Muscle of arm (tissue), 12 donors: ENCODE data around the gene BATF. TPM values are rescaled to one million over a fixed set of nuclear protein-coding genes. Genes with fewer than 3 reads are reported as not detected.

Source experiments
- DNase-seq: peaks from one replicate; pipeline ENCODE4 v3.0.0-alpha.2; 2013
- polyA plus RNA-seq, 12 donors: library from polyadenylated mRNA; unstranded; fragments of 120-200 nt; gene quantifications; one replicate each; pipeline ENCODE4 v1.2.1, GENCODE V29; 2013; ENCODE audit not compliant: insufficient read length in 12 of 12

Gene BATF
- polyA plus RNA-seq, 12 donors = 0.19 to 1.3 (median 0.31) TPM; not detected in 3

DNA sequence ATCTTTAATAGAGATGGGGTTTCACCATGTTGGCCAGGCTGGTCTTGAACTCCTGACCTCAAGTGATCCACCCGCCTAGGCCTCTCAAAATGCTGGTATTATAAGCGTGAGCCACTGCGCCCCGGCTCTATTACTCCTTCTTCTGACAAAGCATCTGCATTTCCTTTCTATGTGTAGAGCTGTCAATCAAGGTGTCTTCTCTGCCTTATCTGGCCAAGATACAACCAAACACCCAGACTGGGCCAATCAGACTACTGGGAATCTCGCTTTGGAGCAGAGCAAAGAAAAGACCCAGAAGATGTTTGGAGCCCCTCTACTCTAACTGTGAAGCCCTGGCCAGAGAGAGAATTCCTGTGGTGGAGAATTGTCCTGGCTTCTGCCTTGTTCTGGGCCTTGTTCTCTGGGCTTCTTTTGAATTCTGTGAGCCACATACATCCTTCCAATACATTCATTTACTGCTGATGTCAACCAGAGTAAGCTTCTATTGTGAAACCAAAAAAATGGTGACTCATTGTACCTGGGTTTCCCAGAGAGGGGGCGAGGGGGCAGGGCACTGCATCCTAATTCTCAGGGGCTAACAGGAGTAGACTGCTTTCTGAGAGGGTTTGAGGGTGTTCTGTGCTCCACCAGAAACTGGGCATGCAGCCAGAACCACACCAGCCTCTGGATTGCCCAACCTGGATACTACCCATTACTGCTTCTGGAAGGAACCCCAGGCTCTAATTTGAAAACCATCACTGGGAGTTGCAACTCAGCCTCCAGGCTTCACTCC, 37.4 kb downstream of the BATF start:
- DNase-seq = no peak

DNA sequence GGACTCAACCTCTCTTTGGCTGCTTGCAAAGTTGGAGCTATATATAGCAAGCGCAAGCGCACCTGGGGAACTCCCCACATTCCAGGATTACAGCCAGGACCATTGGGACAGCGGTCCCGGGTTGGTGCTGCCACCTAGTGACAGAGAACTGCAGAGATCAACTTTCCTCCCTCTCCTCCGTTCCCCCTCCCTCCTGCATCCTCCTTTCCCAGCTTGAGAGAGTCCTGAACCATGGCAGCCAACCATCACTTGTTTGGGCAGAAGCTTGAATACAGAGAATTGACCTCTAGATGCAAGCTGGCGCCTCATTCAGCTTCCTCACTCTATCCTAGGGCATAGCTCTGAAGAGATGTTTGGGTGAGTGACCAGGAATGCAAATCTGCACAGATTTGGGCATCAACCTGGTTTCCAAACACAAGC, 38.8 kb downstream of the BATF start:
- DNase-seq = peak; percentile 46

DNA sequence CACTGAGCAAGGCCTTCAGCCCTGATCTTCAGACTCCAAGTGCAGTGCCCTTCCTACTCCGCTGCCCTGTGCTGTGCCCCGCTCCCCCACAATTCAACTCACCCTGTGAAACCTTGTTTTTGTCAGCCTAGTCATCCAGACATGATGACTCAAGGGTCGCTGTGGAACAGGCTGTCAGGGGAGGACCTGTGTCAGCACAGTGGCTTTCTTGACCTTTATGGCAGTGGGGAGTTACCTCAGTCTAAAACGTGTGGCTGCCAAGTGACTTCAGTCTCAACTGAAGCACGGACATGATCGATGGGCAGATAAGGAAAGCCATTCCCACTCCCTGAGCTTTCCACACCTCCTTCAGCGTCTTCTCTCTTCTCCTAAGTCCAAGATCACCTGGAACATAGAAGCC, 39.8 kb downstream of the BATF start:
- DNase-seq = no peak

DNA sequence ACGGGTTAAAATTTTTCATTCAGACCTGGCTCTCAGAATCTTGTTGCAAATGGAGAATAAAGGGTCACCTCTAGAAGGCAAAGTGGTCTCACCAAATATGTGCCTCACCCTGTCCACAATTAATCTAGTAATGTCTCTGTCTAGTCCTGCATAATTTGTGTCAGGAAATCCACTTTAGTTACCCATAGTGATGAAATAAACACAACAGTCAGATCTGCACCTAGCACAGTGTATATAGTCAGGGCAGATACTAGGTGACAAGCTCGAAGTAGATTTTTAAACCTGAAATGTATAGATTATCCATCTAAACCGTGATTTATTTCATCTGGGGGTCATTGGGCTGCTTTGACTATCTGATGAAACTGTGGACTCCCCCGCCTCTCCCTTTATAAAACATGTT, 40.2 kb downstream of the BATF start:
- DNase-seq = no peak

DNA sequence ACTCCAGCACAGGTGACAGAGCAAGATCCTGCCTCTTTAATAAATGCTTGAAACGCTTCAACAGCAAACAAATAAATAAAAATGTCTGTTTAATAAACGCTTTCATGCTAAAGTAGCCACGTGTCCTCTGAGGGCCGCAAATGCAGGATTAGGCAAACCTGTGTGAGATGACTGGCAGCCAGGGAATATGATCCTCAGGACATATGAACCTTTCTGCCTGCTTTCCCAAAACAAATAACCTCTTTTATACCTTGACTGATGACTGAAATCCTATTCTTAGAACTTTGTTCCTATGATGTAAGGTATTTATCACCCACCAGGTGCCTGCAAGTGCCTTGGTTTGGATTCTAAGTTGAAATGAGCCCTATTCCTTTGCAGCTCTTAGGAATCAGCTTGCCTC, 41.7 kb downstream of the BATF start:
- DNase-seq = no peak

DNA sequence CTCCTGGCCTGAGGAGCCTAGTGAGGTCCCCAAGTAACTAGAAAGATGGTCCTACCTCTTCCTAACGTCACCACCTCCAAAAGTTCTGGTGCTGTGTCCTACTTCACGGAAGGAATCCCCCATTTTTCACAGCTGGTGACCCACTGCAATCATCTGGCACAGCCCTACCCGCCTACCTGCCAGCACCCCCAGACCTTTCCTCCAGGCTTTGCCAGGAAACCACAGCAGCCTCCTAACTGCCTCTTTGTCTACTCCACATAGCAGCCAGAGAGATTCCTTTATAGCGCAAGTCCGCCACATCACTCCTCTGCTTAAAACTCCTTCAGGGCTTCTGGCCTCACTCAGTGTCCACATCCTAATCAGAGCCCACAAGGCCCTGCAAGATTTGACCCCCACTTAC, 42.8 kb downstream of the BATF start:
- no peak for DNase-seq

DNA sequence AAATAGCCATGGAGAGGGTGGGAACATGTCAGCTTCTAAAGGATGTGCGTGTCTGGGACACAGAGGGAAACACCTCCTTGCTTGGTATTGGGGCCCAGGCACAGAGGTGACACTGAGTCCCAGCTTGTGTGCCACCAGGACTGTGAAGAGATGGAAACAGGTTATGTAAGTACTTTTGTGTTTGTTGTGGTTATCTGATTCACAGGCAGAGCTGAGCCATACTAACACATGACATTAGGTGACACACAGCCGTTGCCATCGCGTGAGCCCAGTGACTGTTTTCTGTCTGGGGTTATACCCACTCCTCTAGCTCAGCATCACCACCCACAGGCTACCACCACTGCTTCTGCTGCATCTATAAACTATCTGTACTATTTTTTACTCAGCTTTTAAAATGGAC, 44.1 kb downstream of the BATF start:
- no peak for DNase-seq

DNA sequence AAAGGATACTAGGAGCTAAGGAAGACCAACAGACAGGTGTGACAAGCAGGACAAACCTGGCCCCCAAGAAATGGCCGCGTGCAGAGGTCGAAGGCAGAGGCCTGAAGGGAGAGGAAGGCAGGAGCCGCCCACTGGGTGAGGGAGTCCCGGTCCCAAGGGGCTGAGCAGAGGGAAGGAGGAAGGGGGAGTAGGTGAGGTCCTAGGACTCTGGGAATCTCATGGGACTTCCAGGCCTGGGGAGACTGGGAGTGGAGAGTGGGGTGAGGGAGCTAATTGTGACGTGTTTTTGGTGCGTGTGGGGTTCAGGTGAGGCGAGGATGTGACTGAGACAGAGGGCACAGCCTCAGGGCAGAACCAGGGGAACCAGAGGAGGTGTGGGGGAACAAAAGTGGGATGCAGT, 44.5 kb downstream of the BATF start:
- DNase-seq = no peak

DNA sequence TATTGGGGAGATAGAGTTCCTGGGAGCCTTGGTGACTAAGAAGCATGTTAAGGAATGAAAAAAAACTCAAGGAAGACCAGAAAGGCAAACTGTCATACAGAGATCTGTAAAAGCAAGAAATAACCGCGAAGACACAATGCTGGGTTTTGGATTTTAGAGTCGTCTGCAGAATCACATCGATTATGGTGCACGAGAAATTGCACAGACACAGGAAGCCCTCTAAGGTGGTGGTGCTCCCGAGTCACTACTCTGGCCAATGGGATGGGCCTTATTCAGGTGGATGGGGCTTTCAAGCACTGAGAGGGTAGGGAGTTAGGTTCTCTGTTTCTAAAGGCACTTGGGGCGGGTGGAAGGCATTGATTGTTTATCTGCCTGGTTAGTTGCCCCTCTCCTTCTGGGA, 45.9 kb downstream of the BATF start:
- no peak for DNase-seq

DNA sequence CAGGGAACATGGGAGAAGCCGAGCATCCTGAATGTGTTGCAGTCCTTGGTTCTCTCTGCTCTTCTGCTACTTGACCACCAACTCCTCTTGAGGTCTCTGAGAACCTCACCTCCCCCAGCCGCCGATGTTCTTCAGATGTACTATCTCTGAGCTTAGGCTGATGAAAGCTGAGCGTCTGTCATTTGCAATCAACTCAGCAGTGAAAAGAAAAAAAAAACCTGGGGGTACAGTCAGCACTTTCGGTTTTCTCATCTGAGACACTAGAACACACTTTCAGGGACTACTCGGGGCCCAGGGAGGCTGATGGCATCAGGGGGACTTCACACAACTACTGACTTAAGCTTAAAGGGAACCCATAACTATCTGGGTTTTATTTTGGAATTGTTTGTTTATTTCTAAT, 46.5 kb downstream of the BATF start:
- no peak for DNase-seq

DNA sequence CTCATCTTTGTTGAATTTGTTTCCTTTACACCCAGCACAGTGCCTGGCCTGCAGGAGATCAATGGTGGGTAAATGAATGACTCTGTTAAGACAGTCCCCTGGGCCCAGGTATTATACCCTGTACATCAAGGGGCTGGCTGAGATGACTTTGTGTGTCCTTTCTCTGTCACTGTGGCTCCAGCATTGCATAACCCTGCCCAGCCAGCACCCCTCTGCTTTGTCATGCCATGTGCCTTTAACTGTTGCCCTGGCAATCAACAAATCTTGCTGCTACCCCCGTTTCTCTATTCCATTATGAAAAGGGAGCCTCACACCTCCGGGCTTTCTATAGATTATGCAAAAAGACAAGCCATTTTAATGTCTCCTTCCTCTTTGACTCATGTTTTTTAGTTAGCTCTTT, 48.5 kb downstream of the BATF start:
- no peak for DNase-seq

DNA sequence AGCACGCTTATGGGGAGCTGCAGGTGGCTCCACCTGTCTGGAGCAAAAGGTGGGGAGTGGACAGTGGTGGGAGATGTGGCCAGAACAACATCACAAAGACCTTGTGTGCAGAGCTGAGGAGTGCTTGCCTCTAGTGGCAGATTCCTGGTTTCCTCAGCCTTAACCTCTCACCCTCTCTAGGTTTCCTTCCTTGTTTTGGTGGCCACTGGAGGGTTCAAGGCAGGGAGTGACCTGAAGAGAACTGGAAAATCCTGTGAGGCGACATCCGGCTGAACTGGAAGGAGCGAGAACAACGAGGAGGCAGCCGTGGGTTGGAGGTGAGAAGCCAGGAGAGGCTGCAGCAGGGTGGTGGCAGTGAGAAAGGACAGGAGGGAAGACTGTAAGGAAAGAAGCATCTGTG, 49.8 kb downstream of the BATF start:
- DNase-seq = no peak

DNA sequence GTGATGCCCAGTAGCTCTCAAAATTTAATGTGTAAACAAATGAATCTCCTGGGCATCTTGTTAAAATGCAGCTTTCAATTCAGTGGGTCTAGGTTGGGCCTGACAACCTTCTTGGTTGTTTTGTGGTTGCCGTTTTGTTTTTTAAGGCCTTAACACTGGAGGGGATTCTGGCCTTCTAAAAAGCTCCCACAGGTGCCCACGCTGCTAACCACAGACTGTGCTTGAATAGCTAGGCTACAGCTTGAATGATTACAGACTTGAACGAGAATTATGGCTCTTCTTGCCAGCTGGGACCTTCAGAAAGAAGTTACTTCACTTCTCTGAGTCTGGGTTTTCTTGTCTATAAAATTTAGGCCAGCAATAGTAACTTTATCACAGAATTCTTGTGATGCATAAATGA, 54.8 kb downstream of the BATF start:
- no peak for DNase-seq

DNA sequence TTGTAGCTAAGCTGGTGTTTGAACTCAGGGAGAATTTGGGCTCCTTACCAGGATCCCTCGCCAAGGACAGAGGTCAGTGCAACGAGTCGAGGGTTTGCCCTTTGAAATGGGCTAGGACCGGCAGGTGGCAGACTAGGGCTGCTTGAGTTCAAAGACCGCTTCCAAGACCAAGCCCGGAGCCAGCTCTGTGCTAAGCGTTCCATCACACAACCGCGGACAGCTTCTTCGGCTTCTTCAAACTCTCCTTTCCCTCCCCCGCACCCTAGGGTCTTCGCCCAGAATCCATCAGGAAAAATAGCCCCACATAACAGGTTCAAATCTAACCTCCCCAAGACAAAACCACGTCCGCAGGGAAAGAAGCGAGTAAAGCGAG, 55.4 kb downstream of the BATF start:
- DNase-seq = peak; percentile 82

DNA sequence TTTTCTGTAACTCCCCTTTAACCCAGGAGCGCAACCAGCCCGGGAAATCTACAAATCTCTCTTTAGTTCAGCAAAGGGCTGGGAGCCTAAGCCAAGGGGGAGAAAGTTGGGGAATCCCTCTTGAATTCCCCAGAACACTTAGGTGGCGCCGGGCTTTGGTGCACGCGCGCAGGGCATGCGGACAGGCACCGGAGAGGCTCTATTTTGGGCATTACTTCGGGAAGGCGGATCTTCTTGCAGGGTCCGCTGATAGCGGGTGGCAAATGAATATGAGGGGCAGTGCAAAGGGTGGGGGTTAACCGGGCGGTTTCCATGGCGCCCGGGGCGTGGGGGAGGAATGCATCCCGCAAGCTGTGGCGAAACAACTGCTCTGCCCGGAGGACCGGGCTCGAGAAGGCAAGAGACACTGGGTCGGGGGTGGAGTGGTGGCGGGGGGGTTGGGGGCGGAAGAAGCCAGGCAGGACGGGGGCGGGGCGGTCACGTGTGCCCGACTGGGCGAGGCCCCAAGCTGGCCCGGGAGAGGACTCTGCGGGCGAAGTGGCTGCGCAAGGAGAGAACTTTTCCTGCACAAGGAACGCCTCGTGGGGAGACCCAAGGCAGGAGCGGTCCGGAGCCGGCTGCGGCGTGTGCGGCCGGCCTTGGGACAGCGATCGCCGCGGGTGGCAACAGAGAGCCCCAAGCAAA, 56.0 kb downstream of the BATF start, which contains the start of gene FLVCR2:
TSS of gene FLVCR2 (plus strand) at position 519 of the 684 bp plus-strand sequence. CDS start 353 bp downstream, outside the sequence.
- DNase-seq = peak; percentile 68

DNA sequence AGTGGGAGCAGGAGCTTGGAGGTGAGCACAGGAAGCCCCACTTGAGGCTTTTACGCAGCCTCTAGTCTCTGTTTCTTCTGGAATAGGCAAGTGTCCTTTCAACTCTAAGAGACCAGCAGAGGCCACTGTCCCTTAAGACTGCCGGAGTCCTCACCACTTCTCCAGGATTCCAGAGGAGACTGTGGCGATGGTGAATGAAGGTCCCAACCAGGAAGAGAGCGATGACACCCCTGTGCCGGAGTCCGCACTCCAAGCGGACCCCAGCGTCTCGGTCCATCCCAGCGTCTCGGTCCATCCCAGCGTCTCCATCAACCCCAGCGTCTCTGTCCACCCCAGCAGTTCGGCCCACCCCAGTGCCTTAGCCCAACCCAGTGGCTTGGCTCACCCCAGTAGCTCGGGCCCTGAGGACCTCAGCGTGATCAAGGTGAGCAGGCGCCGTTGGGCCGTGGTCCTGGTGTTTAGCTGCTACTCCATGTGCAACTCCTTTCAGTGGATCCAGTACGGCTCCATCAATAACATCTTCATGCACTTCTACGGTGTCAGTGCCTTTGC, 56.6 kb downstream of the BATF start:
- DNase-seq = no peak

DNA sequence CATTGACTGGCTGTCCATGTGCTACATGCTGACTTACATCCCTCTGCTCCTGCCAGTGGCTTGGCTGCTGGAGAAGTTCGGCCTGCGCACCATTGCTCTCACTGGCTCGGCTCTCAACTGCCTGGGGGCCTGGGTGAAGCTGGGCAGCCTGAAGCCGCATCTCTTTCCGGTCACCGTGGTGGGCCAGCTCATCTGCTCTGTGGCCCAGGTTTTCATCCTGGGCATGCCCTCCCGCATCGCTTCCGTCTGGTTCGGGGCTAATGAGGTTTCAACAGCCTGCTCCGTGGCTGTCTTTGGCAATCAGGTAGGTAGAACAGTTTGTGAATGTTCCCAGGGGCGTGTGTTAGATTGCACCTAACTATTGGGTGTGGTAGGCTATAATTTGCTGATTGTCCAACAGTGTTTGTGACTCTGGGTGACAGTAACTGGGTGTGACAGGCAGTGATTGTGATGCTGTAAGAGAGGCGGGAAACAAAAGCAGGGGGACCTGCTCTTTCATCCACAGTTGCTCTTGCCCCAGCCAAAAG, 57.1 kb downstream of the BATF start:
- DNase-seq = no peak

DNA sequence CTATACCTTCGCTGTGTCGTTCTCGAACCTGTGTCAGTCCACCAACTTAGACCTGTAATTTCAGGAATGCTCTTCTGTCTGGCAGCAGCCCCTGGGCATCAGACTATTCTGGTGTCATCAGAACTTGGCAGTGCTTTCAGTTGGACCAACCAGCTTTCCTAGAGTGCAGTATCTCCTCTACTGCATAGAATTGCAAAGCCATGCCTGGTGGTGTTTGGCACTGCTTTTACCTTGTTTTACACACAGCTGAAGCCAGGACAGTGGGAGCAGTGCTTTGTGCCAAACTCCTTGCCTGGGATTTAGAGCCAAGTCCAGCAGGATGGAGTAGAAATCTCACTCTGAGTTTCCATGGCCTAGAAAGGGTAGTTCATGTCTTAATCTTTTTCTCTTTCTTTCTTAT, 57.6 kb downstream of the BATF start:
- DNase-seq = no peak

DNA sequence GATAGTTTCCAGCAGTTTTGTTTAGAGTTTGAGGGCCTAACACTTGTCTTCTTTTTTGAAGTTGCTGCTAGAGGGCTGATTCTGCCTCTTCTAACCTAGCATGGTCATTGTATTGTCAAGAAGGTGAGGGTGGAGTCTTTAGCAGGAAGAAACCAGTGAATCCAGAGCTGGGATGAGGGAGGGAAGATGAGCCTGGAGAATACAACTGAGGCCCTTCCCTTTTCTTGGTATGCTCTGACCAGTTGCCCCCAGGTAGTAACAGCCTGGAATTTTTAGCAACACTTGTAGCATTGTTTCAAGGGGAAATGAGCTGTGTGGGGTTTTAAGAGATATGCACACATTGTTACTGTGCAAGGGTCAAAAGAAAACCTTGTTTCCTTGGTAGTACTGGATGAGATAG, 65.1 kb downstream of the BATF start:
- DNase-seq = no peak

DNA sequence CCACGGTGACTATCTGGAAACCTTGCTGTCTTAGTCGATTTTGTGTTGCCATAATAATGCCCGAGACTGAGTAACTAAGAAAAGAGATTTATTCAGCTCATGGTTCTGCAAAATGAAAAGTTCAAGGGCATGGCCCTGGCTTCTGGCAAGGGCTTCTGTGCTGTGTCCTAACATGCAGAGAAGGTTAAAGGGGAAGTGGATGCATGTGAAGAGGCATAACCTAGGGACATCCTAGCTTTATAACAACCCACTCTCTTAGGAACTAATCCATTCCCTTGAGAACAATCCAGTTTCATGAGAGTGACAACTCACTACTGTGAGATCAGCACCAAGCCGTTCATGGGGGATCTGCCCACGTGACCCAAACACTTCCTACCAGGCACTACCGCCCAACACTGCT, 67.7 kb downstream of the BATF start:
- no peak for DNase-seq

DNA sequence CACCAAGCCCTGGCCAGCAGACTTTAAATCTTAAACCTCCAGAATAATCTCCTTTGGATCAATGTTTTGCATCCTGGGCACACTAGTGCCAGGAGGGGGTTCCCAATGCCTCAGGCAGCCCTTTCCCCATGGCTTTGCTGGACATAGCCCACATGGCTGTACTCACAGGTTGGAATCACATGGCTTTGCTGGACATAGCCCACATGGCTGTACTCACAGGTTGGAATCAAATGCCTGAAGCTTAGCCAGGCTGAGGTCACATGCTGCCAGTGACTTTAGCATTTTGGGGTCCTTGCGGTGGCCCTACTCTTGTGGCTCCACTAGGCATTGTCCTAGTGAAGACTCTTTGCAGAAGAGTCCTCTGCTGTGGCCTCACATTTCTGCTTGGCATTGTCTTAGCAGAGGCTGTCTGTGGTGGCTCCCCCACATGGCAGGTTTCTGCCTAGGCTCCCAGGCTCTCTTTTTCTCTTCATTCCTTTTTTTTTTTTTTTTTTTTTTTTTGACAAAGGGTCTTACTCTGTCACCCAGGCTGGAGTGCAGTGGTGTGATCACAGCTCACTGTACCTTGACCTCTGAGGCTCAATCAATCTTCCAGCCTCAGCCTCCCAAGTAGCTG, 69.2 kb downstream of the BATF start:
- no peak for DNase-seq

DNA sequence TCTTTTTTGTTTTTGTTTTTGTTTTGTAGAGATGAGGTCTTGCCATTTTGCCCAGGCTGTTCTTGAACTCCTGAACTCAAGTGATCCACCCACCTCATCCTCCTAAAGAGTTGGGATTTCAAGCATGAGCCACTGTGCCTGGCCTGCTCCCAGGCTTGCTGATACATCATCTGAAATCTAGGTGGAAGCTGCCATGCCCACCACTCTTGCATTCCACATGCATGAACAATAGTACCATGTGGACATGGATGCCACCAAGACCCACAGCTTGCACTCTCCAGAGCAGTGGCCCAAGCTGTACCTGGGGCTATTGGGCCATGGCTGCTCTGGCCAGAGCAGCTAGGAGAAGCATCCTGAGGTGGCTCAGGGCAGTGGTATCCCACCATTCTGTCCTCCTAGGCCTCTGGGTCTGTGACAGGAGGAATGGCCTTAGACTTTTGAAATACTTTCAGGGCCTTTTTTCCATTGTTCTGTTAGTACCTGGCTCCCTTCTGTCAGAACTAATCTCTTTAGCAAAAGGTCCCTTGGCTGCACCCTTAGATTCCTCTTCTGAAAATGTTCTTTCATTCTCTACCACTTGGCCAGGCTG, 69.8 kb downstream of the BATF start:
- DNase-seq = no peak
